ENCODE measurements around the gene CACNA2D3.

CACNA2D3 gene

DNA sequence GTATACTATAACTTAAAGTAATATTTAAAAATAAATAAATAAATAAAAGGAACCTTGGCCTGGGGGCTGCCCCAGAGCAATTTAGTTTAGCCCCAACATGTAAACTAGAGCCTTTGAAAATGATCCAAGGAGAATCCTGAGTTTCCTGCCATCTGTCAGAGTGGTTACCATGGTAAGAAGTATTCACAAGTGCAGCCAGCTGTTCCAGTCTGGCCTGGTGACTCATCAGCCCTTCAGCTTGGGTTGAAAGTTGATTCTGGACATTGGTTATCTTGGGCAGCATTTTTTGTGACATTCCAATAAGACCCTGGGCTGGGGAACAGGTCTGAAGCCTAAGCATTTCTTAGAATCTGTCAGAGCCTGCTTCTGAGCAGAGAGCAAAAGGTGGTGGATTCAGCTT is 878.2 kb downstream of the CACNA2D3 start:
- no peak for TF ChIP-seq CTCF (IDR thresholded peaks at IDR 0.05; ENCODE audit: insufficient read depth, low read depth, low read length, missing control alignments)
- DNase-seq (ENCODE audit: low read depth): peak; percentile 52
- no peak overlapping the region for H3K4me3 ChIP-seq (ENCODE audit: low read length)

DNA sequence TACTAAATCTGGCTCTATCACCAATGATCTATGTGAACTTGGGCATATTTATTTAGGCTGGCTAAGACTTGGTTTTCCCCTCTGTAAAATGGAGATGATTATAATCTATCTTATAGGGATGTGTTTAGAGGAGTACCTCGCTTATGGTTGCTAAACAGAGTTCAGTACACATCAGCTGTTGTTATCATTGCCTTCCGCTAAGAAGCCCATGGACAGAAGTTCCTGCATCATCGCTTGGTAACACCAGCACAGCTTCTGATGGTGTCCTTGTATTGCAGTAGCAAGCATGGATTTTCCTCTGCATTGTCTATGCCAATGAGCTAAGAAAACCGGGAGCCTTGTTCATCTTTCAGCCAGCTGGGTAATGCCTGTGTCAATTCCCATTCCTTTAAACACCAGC is 878.6 kb downstream of the CACNA2D3 start:
- H3K4me3 ChIP-seq (ENCODE audit: low read length): no peak overlapping the region
- TF ChIP-seq CTCF (IDR thresholded peaks at IDR 0.05; ENCODE audit: insufficient read depth, low read depth, low read length, missing control alignments): no peak
- DNase-seq (ENCODE audit: low read depth): no peak

DNA sequence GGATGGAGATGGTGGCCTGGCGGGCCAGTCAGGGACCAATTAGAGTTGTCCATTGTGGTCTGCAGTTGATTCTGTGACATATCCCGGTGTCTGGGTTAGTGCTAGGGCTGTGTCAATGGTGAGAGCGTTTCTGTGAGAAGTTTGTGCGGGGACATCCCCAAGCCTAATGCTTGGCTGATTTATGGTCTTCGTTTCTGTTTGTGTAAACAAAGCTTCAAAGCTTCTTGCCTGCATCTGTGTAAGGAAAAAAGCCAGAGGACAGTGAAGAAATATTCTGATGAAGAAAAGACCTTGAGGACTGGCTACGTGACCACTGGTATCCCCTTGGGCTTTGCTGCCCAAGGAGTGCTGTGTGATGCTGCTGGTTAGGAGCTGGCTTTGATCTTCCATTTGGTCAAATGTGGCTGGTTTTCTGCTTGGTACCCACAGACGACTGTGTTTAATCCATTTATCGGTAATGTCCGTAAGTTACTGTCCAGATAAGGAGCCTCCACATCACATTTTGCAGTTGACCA is 880.1 kb downstream of the CACNA2D3 start:
- DNase-seq (ENCODE audit: low read depth): no peak
- no peak for TF ChIP-seq CTCF (IDR thresholded peaks at IDR 0.05; ENCODE audit: insufficient read depth, low read depth, low read length, missing control alignments)
- no peak overlapping the region for H3K4me3 ChIP-seq (ENCODE audit: low read length)

- no peak for DNase-seq (ENCODE audit: low read depth)
- no peak for TF ChIP-seq CTCF (IDR thresholded peaks at IDR 0.05; ENCODE audit: insufficient read depth, low read depth, low read length, missing control alignments)
These were observed 883.9 kb downstream of the CACNA2D3 start for GRCh38 chr3:55006244-55006676.

DNA sequence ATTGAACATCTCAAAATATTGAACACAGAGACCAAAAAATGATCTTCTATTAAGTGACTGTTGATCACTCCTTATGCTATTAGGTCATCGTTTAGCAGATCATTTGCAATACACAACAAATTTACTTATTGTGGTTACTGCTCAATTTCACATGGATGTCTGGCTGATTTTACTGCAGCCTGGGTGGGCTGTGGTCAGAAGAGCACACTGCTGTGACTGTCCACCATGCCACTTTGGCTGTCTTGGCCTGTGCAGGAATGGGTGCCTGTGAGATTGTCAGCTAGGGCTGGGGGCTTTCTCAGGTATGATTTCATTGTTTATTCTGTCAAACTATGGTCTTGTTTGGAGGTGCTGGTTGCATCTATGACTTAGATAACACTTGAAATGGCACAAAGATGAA is 885.6 kb downstream of the CACNA2D3 start:
- no peak for DNase-seq (ENCODE audit: low read depth)
- H3K4me3 ChIP-seq (ENCODE audit: low read length): no peak overlapping the region
- TF ChIP-seq CTCF (IDR thresholded peaks at IDR 0.05; ENCODE audit: insufficient read depth, low read depth, low read length, missing control alignments): no peak

More at GRCh38 chr3:55006244-55006676, 883.9 kb downstream of the CACNA2D3 start:
- no peak overlapping the region for H3K4me3 ChIP-seq (ENCODE audit: low read length)

- TF ChIP-seq CTCF (IDR thresholded peaks at IDR 0.05; ENCODE audit: insufficient read depth, low read depth, low read length, missing control alignments): no peak
These were observed 887.0 kb downstream of the CACNA2D3 start for GRCh38 chr3:55009372-55009771.

DNA sequence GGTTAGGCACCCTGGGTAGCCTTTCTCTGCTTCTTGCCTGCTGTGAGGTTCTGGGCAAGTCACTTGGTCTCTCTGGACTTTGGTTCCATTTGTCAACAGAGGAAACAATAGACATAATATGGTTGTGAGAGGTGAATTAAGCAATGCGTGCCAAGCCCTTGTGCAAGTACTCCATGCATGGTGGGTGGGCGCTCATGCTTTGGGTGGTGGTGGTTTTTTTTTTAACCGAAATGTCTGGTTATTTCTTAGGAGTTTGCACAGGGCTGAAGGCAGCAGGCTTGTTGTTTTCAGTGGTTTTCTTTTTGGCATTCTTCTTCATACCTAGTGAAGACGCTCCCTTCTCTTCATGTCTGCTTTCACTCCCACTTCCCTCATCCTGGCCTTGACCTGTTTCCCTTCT is 889.7 kb downstream of the CACNA2D3 start:
- no peak for TF ChIP-seq CTCF (IDR thresholded peaks at IDR 0.05; ENCODE audit: insufficient read depth, low read depth, low read length, missing control alignments)
- no peak for DNase-seq (ENCODE audit: low read depth)
- H3K4me3 ChIP-seq (ENCODE audit: low read length): no peak overlapping the region

More at GRCh38 chr3:55009372-55009771, 887.0 kb downstream of the CACNA2D3 start:
- DNase-seq (ENCODE audit: low read depth): no peak
- H3K4me3 ChIP-seq (ENCODE audit: low read length): no peak overlapping the region

Data from epithelial cell of esophagus (primary cell).